Cerebellar nuclear complex (tissue), 1 donor: Measurements from ENCODE around the gene PAQR5.
"Not testable (repeated sequence)": the region's sequence is repeated elsewhere in the genome, so short reads cannot be mapped to it uniquely, and the experiment has no call there.

Experiments
- DNase-seq, 2 experiments: peaks; one replicate each; lab custom pipeline; 2025; lab: John Stamatoyannopoulos, UW

The PAQR5 gene

DNA sequence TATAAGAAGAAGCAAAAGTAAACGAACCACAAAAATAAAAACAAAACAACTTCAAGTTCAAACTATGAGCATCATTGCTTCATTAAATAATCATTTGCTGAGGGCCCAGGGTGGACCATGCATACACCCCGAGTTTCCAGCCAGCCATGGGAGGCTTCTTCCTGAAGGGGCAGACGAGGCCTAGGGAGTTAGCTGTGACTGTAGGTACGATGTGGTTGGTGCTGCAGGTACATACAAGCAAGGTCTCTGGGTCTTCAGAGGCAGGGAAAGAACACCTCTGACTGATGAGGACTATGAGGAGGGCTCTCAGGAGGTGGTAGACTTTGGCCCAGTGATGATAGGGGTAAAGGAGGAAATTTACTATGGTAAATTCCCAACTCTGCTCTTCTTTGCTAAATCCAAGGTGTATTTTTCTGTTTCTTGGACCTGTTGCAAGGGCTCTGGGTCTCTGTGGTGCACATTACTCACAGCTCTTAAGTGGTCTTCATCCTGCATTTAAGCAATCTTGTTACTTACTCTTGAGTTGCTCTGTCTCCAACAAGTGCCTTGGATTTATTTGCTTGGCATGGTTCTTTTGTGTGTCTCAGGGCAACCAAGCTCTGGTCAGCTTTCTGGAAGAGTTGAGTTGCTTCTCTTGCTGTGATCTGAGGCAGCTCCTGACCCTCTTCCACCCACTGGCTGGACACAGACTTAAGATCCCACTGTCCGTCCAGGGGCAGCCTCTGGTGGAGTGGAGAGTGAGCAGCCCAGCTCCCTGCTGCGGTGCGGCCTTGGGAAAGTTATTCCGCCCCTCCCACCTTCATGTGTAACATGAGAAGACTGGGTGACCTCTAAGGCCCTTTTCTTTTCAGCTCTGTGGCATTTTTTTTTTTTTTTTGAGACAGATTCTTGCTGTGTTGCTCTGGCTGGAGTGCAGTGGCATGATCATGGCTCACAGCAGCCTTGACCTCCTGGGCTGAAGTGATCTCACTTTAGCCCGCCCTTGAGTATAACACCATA lies 59.4 kb downstream of the PAQR5 start:
- DNase-seq = no peak

GRCh38 chr15:69358850-69359249 lies 60.1 kb downstream of the PAQR5 start:
- no peak for DNase-seq

- DNase-seq = no peak
Measured at GRCh38 chr15:69359722-69360121, 61.0 kb downstream of the PAQR5 start.

- no peak for DNase-seq
Measured at GRCh38 chr15:69360642-69361041, 61.9 kb downstream of the PAQR5 start.

DNA sequence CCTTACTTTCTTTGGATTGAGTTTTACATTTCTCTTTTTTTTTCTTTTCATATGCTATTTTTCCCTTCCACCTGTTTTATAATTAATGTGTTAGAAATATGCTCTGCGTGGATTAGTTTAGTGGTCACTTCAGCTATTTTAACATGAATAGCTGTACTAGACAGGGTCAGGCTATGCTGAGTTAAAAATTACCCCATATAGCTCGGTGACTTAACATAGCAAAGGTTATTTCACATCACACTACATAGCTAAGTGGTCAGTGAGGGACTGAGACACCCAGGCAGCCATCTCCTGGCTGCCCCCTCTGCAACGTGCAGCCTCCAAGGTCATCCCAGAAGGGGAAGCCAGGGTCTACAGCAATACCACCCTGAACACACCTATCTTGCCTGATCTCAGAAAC lies 68.5 kb downstream of the PAQR5 start:
- no peak for DNase-seq

DNA sequence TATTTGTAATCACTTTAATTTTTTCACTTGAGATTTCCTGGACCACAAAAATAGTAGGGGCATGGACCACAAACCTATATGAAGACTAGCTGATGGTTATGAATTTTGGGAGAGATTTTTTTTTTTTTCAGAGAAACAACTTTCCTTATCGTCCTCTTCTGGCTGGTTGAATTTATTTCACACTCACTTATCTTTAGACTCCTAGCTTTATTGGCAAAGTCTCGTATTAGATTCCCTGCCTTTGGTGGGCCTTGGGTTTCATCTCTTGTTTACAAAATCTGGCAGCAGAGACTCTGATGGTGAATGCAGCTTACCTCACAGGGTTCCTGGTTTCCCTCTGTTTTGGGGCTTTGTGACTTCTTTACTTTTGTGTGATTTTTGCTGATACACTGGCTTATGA lies 70.9 kb downstream of the PAQR5 start:
- DNase-seq = no peak

DNA sequence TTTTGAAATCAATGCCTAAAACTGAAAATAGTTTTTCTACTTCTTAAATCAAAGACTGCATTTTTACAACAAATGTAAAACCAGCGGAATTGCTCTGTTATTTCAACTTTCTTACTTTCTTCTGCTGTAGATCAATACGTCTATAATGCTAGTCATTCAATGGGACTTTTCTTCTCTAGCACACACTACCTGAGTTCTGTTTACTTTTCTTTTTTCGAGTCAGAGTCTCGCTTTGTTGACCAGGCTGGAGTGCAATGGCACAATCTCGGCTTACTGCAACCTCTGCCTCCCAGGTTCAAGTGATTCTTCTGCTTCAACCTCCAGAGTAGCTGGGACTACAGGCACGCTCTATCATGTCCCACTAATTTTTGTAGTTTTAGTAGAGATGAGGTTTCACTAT lies 74.7 kb downstream of the PAQR5 start:
- DNase-seq = no peak

GRCh38 chr15:69375151-69375790 lies 76.6 kb downstream of the PAQR5 start:
- no peak for DNase-seq

DNA sequence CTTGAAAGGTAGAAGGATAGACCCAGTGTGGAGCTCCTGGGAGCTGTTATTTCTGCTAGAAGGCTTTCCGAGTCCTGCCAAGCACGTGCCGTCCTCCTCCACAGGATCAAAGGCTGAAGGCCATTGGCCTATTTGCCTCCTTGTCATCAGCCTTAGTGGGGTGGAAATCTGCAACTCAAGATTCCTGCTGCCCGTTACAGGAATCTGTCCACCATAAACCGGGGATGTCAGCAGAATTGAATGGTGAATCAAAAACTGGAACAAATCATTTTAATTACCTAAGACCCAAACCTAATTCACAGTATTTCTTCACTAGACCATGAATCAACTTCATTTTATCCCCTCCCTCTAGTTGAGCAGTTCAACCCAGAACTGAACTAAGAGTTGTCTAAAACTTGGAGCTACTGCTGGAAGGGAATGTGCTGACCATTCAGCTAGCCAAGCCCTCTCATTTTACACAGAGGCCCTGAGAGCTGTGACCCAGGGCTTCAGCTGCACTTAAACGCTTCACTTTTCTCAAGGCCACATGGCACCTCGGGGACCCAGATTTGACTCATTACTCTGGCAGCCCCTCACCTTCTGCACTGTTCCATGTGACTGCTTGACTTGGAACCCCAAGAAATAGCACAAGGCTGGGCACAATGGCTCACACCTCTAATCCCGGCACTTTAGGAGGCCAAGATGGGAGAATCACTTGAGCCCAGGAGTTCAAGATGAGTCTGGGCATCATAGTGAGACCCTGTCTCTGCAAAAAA lies 78.7 kb downstream of the PAQR5 start:
- no peak for DNase-seq

GRCh38 chr15:69380100-69380725 lies 81.5 kb downstream of the PAQR5 start:
- no peak for DNase-seq

- no peak for DNase-seq
Measured at GRCh38 chr15:69380726-69381105, 82.0 kb downstream of the PAQR5 start.

GRCh38 chr15:69382176-69382575 lies 83.5 kb downstream of the PAQR5 start:
- not testable (repeated sequence) for DNase-seq

DNA sequence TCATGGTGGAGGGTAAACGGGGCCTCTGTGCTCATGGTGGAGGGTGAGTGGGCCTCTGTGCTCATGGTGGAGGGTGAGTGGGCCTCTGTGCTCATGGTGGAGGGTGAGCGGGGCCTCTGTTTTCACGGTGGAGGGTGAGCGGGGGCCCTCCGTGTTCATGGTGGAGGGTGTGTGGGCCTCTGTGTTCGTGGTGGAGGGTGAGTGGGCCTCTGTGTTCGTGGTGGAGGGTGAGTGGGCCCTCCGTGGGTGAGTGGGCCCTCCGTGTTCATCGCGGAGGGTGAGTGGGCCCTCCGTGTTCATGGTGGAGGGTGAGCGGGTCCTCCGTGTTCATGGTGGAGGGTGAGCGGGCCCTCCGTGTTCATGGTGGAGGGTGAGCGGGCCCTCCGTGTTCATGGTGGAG lies 85.4 kb downstream of the PAQR5 start:
- not testable (repeated sequence) for DNase-seq

DNA sequence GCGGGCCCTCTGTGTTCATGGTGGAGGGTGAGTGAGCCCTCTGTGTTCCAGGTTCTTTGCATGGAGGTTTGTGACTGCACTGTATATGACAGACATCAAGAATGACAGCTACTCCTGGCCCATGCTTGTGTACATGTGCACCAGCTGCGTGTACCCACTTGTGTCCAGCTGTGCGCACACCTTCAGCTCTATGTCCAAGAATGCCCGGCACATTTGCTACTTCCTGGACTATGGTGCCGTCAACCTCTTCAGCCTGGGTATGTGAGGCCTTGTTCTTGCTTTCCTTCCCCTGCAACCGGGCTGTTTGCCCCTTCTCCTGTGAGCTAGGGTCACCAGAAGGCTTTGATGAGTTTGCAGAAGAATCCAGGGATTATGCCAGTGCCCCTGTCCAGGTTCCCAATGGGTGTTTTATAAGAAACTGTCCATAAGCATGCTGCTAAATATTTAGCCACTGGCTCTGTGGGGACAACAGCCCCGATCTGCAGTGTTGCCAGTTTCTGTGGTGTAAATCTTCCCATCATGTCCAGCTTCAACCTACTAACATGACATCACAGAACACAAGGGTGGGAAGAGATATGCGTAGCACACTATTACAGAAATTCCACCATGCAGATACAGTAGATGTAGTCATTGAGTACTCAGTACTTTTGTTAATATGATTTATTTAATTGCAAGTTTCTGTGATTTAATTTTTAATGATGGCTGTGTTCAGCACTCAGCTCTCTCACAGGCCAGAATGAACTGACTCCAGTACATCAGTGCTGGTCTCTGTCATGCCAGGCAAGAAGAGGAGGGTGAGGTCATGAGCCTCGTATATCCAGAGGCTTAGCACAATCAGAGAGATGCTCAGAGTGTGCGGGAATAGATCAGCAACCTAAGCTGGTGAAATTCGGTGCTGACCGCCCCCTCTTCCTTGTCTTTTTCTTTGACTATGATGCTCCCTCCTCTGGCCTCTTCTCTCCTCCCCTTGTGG lies 86.2 kb downstream of the PAQR5 start:
- DNase-seq = no peak

DNA sequence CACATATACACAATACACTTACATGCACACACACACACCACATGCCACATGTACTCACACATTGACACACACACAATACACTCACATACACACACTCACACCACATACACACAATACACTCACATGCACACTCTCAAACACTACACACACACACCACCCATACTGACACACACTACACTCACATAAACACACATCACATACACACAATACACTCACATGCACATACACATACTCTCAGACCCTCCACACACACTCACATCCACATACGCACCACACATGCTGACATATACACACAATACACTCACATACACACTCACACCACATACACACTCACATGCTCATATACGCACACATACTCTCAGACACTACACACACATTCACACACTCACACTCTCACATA lies 87.1 kb downstream of the PAQR5 start:
- DNase-seq = no peak

- no peak for DNase-seq
Measured at GRCh38 chr15:69386284-69386683, 87.6 kb downstream of the PAQR5 start.

DNA sequence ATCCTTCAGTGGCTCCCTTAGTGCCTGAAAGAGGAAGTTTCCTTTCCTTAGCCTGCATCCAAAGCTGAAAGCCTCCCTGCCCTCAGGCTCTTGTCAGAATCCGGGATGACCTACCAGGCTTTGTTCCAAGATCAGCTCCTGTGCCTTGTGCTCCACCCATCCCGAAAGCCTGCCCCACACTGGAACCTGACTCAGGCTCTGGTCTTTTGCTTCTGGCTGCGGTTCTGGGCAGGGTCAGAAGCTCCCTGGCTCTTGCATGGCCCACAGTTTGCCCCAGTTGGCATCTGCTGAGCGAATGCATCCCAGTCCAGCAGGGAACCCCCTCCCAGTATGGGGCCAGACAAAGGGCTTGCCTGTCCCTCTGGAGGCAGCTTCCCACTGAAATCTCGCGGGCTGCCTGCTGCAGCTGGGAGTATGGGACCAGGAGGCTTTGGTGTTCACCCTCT lies 89.6 kb downstream of the PAQR5 start:
- DNase-seq = no peak

GRCh38 chr15:69389426-69389825 lies 90.7 kb downstream of the PAQR5 start:
- no peak for DNase-seq

DNA sequence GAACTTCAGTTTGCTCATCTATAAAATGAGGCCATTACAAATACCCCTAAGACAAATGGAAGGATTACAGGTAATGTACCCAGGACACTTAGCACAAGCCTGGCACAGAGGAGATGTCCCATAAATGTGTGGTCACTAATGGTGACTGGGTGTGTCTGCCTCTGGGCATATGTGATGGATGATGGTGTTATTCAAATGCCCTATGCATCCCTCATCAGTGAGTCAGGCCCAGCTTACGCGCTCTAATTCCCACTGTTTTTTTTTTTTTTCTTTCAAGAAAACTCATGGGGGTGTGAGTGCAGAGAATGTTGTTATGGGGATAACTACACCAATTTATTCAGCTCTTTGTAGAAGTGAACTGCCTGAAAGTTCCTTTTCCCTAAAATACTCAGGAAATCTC lies 91.9 kb downstream of the PAQR5 start:
- no peak for DNase-seq

- DNase-seq = peak in 1 of 2 experiments; percentile 41
Measured at GRCh38 chr15:69391046-69391757, 92.5 kb downstream of the PAQR5 start.
